Measurements from ENCODE around the gene CRAMP1.
"Not testable (repeated sequence)": the region's sequence is repeated elsewhere in the genome, so short reads cannot be mapped to it uniquely, and the experiment has no call there.

CRAMP1 gene

GRCh38 chr16:1708768-1709180 is 96.6 kb downstream of the CRAMP1 start:
- no peak for DNase-seq (ENCODE audit: low read depth, low spot score)

- no peak for DNase-seq (ENCODE audit: low read depth, low spot score)
Observed at GRCh38 chr16:1709356-1709755, 97.2 kb downstream of the CRAMP1 start.

- no peak for DNase-seq (ENCODE audit: low read depth, low spot score)
Observed at GRCh38 chr16:1710811-1711507, 98.8 kb downstream of the CRAMP1 start.

- DNase-seq (ENCODE audit: low read depth, low spot score): no peak
Observed at GRCh38 chr16:1712791-1713261, 100.7 kb downstream of the CRAMP1 start.

- DNase-seq (ENCODE audit: low read depth, low spot score): no peak
Observed at GRCh38 chr16:1713331-1713730, 101.2 kb downstream of the CRAMP1 start.

- DNase-seq (ENCODE audit: low read depth, low spot score): no peak
Observed at GRCh38 chr16:1713933-1714332, 101.8 kb downstream of the CRAMP1 start.

GRCh38 chr16:1715220-1715619 is 103.1 kb downstream of the CRAMP1 start:
- DNase-seq (ENCODE audit: low read depth, low spot score): no peak

GRCh38 chr16:1718236-1718635 is 106.1 kb downstream of the CRAMP1 start:
- DNase-seq (ENCODE audit: low read depth, low spot score): not testable (repeated sequence)

- not testable (repeated sequence) for DNase-seq (ENCODE audit: low read depth, low spot score)
Observed at GRCh38 chr16:1719559-1720229, 107.5 kb downstream of the CRAMP1 start.

- no peak for DNase-seq (ENCODE audit: low read depth, low spot score)
Observed at GRCh38 chr16:1721372-1721771, 109.2 kb downstream of the CRAMP1 start.

GRCh38 chr16:1723450-1724147 is 111.4 kb downstream of the CRAMP1 start:
- peak; percentile 54 for DNase-seq (ENCODE audit: low read depth, low spot score)

- no peak for DNase-seq (ENCODE audit: low read depth, low spot score)
Observed at GRCh38 chr16:1724491-1724890, 112.3 kb downstream of the CRAMP1 start.

- DNase-seq (ENCODE audit: low read depth, low spot score): no peak
Observed at GRCh38 chr16:1726661-1727502, 114.7 kb downstream of the CRAMP1 start.
